OCI-LY3 (cell line): Measurements from ENCODE around the gene KRTAP4-4.
"Not testable (repeated sequence)": the region's sequence is repeated elsewhere in the genome, so short reads cannot be mapped to it uniquely, and the experiment has no call there.

Source experiments
- EZH2phosphoT487 ChIP-seq: fragments of 200-600 bp; shearing (Covaris generic); IDR thresholded peaks from 2 replicates; pipeline ENCODE4 v1.6.1; 2018; ENCODE audit warnings: antibody characterized with exemption, mixed run types, low read depth
- TF ChIP-seq, protein P1 (sequence below): fragments of 200-600, 300-600 bp; sonication (generic); IDR thresholded peaks from 2 replicates; pipeline ENCODE4 v1.5.1; 2014; ENCODE audit warnings: antibody characterized with exemption, low read length, low read depth

DNA sequence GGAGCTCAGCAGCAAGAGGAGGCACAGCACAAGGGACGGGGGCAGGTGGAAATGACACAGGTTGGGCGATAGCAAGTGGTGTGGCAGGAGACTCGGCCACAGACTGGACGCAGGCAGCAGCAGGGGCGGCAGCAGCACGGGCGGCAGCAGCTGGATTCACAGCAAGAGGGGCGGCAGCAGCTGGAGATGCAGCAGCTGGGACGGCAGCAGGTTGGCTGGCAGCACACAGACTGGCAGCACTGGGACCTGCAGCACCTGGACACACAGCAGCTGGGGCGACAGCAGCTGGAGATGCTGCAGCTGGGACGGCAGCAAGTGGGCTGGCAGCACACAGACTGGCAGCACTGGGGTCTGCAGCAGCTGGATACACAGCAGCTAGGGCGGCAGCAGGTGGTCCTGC lies 20.7 kb downstream of the KRTAP4-4 start:
- TF ChIP-seq, protein P1, sequence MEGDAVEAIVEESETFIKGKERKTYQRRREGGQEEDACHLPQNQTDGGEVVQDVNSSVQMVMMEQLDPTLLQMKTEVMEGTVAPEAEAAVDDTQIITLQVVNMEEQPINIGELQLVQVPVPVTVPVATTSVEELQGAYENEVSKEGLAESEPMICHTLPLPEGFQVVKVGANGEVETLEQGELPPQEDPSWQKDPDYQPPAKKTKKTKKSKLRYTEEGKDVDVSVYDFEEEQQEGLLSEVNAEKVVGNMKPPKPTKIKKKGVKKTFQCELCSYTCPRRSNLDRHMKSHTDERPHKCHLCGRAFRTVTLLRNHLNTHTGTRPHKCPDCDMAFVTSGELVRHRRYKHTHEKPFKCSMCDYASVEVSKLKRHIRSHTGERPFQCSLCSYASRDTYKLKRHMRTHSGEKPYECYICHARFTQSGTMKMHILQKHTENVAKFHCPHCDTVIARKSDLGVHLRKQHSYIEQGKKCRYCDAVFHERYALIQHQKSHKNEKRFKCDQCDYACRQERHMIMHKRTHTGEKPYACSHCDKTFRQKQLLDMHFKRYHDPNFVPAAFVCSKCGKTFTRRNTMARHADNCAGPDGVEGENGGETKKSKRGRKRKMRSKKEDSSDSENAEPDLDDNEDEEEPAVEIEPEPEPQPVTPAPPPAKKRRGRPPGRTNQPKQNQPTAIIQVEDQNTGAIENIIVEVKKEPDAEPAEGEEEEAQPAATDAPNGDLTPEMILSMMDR: not testable (repeated sequence)
- not testable (repeated sequence) for TF ChIP-seq EZH2phosphoT487
